ENCODE results near the gene ATP2B3. TPM values are rescaled to one million over a fixed set of nuclear protein-coding genes. Genes with fewer than 3 reads are reported as not detected.
A peak's percentile ranks its signal among the peaks of the same experiment; 100 is the strongest.

ATP2B3 gene
- total and polyA plus RNA-seq, 7 experiments from 2014 or later: not detected

DNA sequence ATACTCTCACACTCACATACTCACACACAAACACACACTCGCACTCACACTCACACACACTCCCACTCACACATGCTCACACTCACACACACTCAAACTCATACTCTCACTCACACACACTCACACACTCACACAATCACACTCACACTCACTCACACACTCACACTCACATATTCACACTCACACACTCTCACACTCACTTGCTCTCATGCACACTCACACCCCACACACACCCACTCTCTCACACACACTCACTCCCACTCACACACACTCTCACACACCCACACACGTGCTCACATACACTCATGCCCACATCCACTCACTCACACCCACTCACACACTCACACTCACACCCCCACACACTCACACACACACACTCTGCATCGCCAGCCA, 4.9 kb upstream of the ATP2B3 start:
- ChIA-PET CTCF (no interaction called here), POLR2A (no interaction called here)
- Histone ChIP-seq H3K36me3 (ENCODE audit: control insufficient read depth in 2 of 3, insufficient read depth in 3 of 3, low read length in 3 of 3) (no peaks in the 10 kb centered on the region), H3K27me3 (ENCODE audit: control insufficient read depth in 2 of 2, insufficient read depth in 2 of 2, low read length in 2 of 2) (no peaks in the 10 kb centered on the region), H3K4me1 (ENCODE audit: control insufficient read depth in 2 of 2, insufficient read depth in 2 of 2, low read length in 2 of 2) (no peaks in the 10 kb centered on the region), H3K27ac (ENCODE audit: low read depth, low read length) (no peak overlapping the region), H3K4me3 (ENCODE audit: low read length) (no peak overlapping the region), H3K9me3 (ENCODE audit: control insufficient read depth in 2 of 3, low read length in 3 of 3) (no peaks in the 10 kb centered on the region)
- H3K4me1 Mint-ChIP-seq: peaks cover 0 to 7% (median 5%) of the 10 kb centered on the region in 7 donors
- H3K27me3 Mint-ChIP-seq: peaks cover 3 to 12% (median 8%) of the 10 kb centered on the region in 5 donors
- H3K36me3 Mint-ChIP-seq: no peaks in the 10 kb centered on the region
- ATAC-seq (no peak), DNase-seq (no peak)
- intact Hi-C loops (cut with micrococcal nuclease): no loop called here
- H3K4me3 Mint-ChIP-seq: no peak overlapping the region
- peaks cover 0 to 2% (median 0%) of the 10 kb centered on the region in 11 donors for H3K9me3 Mint-ChIP-seq
- no peak overlapping the region for H3K27ac Mint-ChIP-seq

DNA sequence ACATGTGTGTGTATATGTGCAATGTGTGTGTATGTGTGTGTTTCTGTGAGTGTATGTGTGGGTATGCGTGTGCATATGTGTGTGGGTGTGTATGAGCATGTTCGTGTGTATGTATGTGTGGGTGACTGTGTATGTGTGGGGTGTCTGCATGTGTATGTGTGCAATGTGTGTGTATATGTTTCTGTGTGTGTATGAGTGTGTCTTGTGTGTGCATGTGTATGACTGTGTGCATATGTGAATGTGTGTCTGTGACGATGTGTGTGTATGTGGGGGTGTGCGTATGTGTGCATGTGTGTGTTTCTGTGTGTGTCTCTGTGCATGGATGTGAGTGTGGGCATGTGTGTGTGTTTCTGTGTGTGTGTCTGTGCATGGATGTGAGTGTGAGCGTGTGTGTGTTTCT, 4.2 kb upstream of the ATP2B3 start:
- H3K4me1 Mint-ChIP-seq: peaks cover 0 to 7% (median 4%) of the 10 kb centered on the region in 7 donors

GRCh38 chrX:153514259-153514658, 3.2 kb upstream of the ATP2B3 start:
- H3K4me3 ChIP-seq (ENCODE audit: low read length): no peak overlapping the region
- POLR2A ChIA-PET: no interaction called here
- no peaks in the 10 kb centered on the region for H3K9me3 ChIP-seq (ENCODE audit: control insufficient read depth in 2 of 3, low read length in 3 of 3)
- Mint-ChIP-seq H3K36me3 (no peaks in the 10 kb centered on the region), H3K27ac (no peak overlapping the region), H3K4me3 (no peak overlapping the region), H3K27me3 (peaks cover 7 to 23% (median 8%) of the 10 kb centered on the region in 5 donors), H3K4me1 (peaks cover 0 to 11% (median 4%) of the 10 kb centered on the region in 7 donors), H3K9me3 (peaks cover 0 to 2% (median 0%) of the 10 kb centered on the region in 11 donors)
- ATAC-seq: no peak
- CTCF ChIA-PET: no interaction called here
- H3K36me3 ChIP-seq (ENCODE audit: control insufficient read depth in 2 of 3, insufficient read depth in 3 of 3, low read length in 3 of 3): no peaks in the 10 kb centered on the region
- DNase-seq: no peak
- no peaks in the 10 kb centered on the region for H3K4me1 ChIP-seq (ENCODE audit: control insufficient read depth in 2 of 2, insufficient read depth in 2 of 2, low read length in 2 of 2)
- H3K27ac ChIP-seq (ENCODE audit: low read depth, low read length): no peak overlapping the region
- no peaks in the 10 kb centered on the region for H3K27me3 ChIP-seq (ENCODE audit: control insufficient read depth in 2 of 2, insufficient read depth in 2 of 2, low read length in 2 of 2)
- intact Hi-C loops (cut with micrococcal nuclease): no loop called here

More for the DNA sequence above, 4.2 kb upstream of the ATP2B3 start:
- ChIA-PET POLR2A (no interaction called here), CTCF (no interaction called here)
- peaks cover 0 to 2% (median 0%) of the 10 kb centered on the region in 11 donors for H3K9me3 Mint-ChIP-seq
- no peak overlapping the region for H3K4me3 Mint-ChIP-seq
- Histone ChIP-seq H3K36me3 (ENCODE audit: control insufficient read depth in 2 of 3, insufficient read depth in 3 of 3, low read length in 3 of 3) (no peaks in the 10 kb centered on the region), H3K27me3 (ENCODE audit: control insufficient read depth in 2 of 2, insufficient read depth in 2 of 2, low read length in 2 of 2) (no peaks in the 10 kb centered on the region), H3K4me3 (ENCODE audit: low read length) (no peak overlapping the region), H3K9me3 (ENCODE audit: control insufficient read depth in 2 of 3, low read length in 3 of 3) (no peaks in the 10 kb centered on the region), H3K4me1 (ENCODE audit: control insufficient read depth in 2 of 2, insufficient read depth in 2 of 2, low read length in 2 of 2) (no peaks in the 10 kb centered on the region), H3K27ac (ENCODE audit: low read depth, low read length) (no peak overlapping the region)
- intact Hi-C loops (cut with micrococcal nuclease): no loop called here
- H3K27me3 Mint-ChIP-seq: peaks cover 3 to 13% (median 8%) of the 10 kb centered on the region in 5 donors
- DNase-seq: no peak
- H3K27ac Mint-ChIP-seq: no peak overlapping the region
- ATAC-seq: no peak
- no peaks in the 10 kb centered on the region for H3K36me3 Mint-ChIP-seq

DNA sequence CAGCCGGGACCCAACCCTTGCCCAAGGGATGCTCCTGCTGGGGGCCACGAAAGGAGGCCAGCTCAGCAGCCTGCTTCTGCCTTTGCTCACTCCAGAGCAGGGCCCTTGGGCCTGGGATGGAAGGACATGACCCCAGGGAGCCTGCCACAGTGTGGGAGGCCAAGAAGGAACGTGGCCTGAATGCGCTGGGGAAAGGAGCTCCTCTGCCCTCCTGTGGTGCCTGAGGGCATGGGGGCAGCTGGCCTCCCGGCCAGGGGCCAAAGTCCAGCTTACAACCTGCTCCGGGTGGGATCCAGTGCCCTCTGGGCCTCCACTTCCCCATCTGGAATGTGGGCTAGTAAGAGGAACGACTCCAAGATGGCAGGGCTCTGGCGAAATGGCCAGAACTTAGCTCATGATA, 2.0 kb upstream of the ATP2B3 start:
- DNase-seq (no peak), ATAC-seq (no peak)
- ChIA-PET CTCF (no interaction called here), POLR2A (no interaction called here)
- Histone ChIP-seq H3K4me3 (ENCODE audit: low read length) (no peak overlapping the region), H3K9me3 (ENCODE audit: control insufficient read depth in 2 of 3, low read length in 3 of 3) (no peaks in the 10 kb centered on the region), H3K27ac (ENCODE audit: low read depth, low read length) (no peak overlapping the region), H3K36me3 (ENCODE audit: control insufficient read depth in 2 of 3, insufficient read depth in 3 of 3, low read length in 3 of 3) (no peaks in the 10 kb centered on the region), H3K4me1 (ENCODE audit: control insufficient read depth in 2 of 2, insufficient read depth in 2 of 2, low read length in 2 of 2) (no peaks in the 10 kb centered on the region), H3K27me3 (ENCODE audit: control insufficient read depth in 2 of 2, insufficient read depth in 2 of 2, low read length in 2 of 2) (no peaks in the 10 kb centered on the region)
- Mint-ChIP-seq H3K4me3 (peak overlapping the region in 1 of 10 donors; percentile 54), H3K27me3 (peaks cover 10 to 29% (median 12%) of the 10 kb centered on the region in 5 donors), H3K4me1 (peaks cover 0 to 11% (median 4%) of the 10 kb centered on the region in 7 donors), H3K36me3 (no peaks in the 10 kb centered on the region), H3K27ac (no peak overlapping the region), H3K9me3 (peaks cover 0 to 2% (median 0%) of the 10 kb centered on the region in 11 donors)
- intact Hi-C loops (cut with micrococcal nuclease): no loop called here

DNA sequence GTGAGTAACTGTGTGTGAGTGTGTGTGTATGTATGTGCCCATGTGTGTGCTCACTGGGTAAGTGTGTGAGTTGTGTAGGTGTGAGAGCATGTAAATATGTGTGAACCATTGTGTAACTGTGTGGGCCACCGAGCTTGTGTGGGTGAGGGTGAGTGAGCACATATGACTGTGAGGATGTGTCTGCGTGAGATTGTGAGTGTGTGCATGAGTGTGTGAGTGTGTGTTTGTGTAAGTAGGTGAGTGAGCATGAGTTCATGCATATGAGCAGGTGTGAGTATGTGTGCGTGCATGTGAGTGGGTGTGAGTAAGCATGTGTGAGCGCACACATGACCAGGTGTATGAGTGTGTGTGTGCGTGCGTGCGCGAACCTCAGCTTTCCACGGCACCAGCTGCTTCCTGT, 1.4 kb upstream of the ATP2B3 start:
- Mint-ChIP-seq H3K36me3 (no peaks in the 10 kb centered on the region), H3K4me1 (peaks cover 0 to 11% (median 4%) of the 10 kb centered on the region in 7 donors), H3K4me3 (peak overlapping the region in 4 of 10 donors; percentile 3 to 54 (median 24)), H3K9me3 (peaks cover 0 to 2% (median 0%) of the 10 kb centered on the region in 11 donors), H3K27me3 (peaks cover 10 to 30% (median 13%) of the 10 kb centered on the region in 5 donors), H3K27ac (no peak overlapping the region)
- POLR2A ChIA-PET: no interaction called here
- DNase-seq: no peak
- H3K27me3 ChIP-seq (ENCODE audit: control insufficient read depth in 2 of 2, insufficient read depth in 2 of 2, low read length in 2 of 2): no peaks in the 10 kb centered on the region
- H3K36me3 ChIP-seq (ENCODE audit: control insufficient read depth in 2 of 3, insufficient read depth in 3 of 3, low read length in 3 of 3): no peaks in the 10 kb centered on the region
- no peaks in the 10 kb centered on the region for H3K4me1 ChIP-seq (ENCODE audit: control insufficient read depth in 2 of 2, insufficient read depth in 2 of 2, low read length in 2 of 2)
- intact Hi-C loops (cut with micrococcal nuclease): no loop called here
- H3K27ac ChIP-seq (ENCODE audit: low read depth, low read length): no peak overlapping the region
- CTCF ChIA-PET: no interaction called here
- no peaks in the 10 kb centered on the region for H3K9me3 ChIP-seq (ENCODE audit: control insufficient read depth in 2 of 3, low read length in 3 of 3)
- ATAC-seq: no peak
- no peak overlapping the region for H3K4me3 ChIP-seq (ENCODE audit: low read length)

DNA sequence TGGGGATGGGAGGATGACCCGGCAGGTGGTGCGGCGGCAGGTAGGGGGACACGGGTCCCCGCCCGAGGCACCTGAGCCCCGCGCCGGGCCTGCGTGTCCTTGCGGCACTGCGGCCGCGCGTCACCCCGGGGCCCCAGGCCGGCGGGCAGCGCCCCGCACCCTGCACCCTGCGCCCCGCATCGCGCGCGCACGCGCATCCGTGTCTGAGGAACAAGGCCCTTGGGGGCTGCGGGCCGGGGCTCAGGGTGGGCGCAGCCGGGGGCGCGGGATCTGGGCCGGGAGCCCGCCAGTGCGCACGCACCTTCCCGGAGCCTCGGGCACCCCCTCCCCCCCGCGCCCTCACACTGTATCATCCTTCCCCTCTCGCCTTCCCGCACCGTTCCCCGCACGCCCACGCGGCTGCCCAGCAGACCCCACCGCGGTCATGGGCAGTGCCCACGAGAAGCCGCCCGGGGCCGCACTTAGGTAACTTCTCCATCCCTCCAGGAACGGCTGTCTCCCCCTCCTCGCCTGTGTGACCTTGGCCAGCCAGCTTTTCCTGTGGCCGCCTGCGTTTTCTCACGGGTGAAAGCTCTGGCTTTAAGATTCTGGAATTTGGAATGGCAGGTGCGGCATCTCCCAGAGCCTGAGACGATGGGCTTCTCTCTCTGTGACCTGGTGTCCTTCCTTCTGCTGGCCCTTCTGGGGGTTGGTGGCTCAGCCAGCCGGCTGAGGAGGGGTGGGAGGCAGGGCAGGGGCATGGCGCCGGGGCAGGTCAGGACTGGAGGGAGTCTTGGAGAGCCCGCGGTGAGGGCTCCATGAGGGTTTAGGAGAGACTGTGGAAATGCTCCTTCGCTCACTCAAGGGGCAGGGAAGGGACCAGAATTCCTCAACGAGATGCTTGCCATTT, 748 bp downstream of the ATP2B3 start:
- H3K36me3 ChIP-seq (ENCODE audit: control insufficient read depth in 2 of 3, insufficient read depth in 3 of 3, low read length in 3 of 3): no peaks in the 10 kb centered on the region
- intact Hi-C loops (cut with micrococcal nuclease): no loop called here
- Mint-ChIP-seq H3K36me3 (no peaks in the 10 kb centered on the region), H3K4me1 (peaks cover 0 to 11% (median 4%) of the 10 kb centered on the region in 7 donors), H3K9me3 (peaks cover 0 to 2% (median 0%) of the 10 kb centered on the region in 11 donors), H3K27me3 (peaks cover 10 to 30% (median 14%) of the 10 kb centered on the region in 5 donors), H3K27ac (no peak overlapping the region), H3K4me3 (peak overlapping the region in 8 of 10 donors; percentile 17 to 72 (median 40))
- H3K4me3 ChIP-seq (ENCODE audit: low read length): no peak overlapping the region
- ATAC-seq (no peak), DNase-seq (no peak)
- no peak overlapping the region for H3K27ac ChIP-seq (ENCODE audit: low read depth, low read length)
- no peaks in the 10 kb centered on the region for H3K27me3 ChIP-seq (ENCODE audit: control insufficient read depth in 2 of 2, insufficient read depth in 2 of 2, low read length in 2 of 2)
- ChIA-PET POLR2A (no interaction called here), CTCF (no interaction called here)
- no peaks in the 10 kb centered on the region for H3K9me3 ChIP-seq (ENCODE audit: control insufficient read depth in 2 of 3, low read length in 3 of 3)
- H3K4me1 ChIP-seq (ENCODE audit: control insufficient read depth in 2 of 2, insufficient read depth in 2 of 2, low read length in 2 of 2): no peaks in the 10 kb centered on the region

Data from naive thymus-derived CD4-positive, alpha-beta T cell (primary cell).